Endometrial microvascular endothelial cells (primary cell): ENCODE data around the gene HSD17B7. TPM values are rescaled to one million over a fixed set of nuclear protein-coding genes. Genes with fewer than 3 reads are reported as not detected.
"Not testable (repeated sequence)": the region's sequence is repeated elsewhere in the genome, so short reads cannot be mapped to it uniquely, and the experiment has no call there.

Experiments used
- in situ Hi-C: cut with HindIII; loops from 2 replicates; pipeline ENCODE4 v1.10.0; 2017; ENCODE audit warnings: low sequenced_read_pairs, low pct_unique_long_range_greater_than_20kb; ENCODE audit errors: inconsistent ontology term
- total RNA-seq: library from RNA; depleted of rRNA; stranded (reverse); fragments of >200 nt; gene quantifications from one replicate; pipeline ENCODE4 v1.2.3, GENCODE V29; 2015; ENCODE audit errors: inconsistent ontology term

Gene HSD17B7, protein sequence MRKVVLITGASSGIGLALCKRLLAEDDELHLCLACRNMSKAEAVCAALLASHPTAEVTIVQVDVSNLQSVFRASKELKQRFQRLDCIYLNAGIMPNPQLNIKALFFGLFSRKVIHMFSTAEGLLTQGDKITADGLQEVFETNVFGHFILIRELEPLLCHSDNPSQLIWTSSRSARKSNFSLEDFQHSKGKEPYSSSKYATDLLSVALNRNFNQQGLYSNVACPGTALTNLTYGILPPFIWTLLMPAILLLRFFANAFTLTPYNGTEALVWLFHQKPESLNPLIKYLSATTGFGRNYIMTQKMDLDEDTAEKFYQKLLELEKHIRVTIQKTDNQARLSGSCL
- total RNA-seq: 20.4 TPM

DNA sequence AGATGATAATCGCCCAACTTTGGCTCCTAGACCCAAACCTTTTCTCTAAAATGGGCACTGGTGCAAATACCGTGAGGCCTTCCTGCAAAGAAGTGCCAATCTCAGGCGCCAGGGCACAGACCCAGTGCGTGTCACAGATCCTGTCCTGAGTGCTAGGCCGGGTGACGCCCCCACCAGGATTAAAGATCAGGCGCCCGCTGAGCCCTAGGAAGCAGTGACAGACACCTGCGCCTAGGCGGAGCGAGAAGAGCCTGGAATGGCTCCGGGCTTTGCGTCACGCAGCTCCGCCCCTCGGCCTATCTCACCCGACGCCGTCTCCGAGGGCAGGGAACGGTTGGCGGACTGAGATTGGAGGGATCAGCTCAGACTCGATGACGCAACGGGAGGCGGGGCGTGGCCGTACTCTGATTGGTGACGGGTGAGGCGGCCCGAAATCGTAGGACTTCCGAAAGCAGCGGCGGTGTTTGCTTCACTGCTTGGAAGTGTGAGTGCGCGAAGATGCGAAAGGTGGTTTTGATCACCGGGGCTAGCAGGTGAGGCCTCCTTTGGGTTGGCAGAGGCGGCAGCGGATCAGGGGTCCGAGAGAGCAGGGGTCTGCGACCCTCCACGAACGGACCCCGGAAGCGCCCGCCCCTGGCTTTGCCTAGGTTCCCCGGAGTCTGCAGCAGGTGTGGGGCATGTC lies at the start of gene HSD17B7:
TSS of gene HSD17B7 (plus strand) at position 400 of the 682 bp plus-strand sequence. CDS start at position 499, 99 bp downstream.
- in situ Hi-C loops: not testable (repeated sequence)

DNA sequence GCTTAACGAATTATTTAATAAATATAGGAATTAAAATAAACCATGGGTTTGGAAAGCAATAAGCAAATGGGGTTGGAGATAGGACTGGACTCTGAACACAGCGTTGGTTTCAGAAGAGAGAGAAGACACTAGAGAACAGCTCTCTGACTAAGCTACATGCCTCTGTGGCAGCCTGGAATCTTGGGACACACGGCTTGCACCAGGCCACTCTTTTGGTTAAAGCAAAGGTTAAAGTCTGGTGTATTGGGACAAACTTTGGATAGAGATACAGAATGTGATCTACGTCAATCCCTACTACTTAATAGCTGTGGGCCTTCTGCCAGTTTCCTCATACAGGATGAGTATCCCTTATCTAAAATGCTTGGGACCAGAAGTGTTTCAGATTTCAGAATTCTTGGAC lies 49.7 kb upstream of the HSD17B7 start:
- in situ Hi-C loops: no loop called here

DNA sequence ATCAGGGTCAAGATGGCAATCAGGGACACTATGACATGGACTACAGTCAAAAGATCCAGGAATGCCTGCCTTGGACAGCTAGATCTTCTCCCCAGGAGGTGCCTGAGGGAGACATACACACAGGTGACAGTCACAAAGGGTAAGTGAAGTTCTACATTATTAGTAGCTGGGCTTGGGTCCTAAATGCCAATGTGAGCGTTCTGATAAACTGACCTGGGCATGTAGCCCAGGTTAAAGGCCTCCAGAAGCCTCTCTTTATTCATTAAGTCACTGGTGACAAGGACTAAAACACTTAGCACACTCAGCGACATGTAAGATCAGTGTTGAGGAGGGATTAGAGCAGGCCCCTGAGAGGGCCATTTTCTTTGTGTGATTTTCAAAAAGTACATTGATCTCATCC lies 48.9 kb upstream of the HSD17B7 start:
- in situ Hi-C loops: no loop called here

DNA sequence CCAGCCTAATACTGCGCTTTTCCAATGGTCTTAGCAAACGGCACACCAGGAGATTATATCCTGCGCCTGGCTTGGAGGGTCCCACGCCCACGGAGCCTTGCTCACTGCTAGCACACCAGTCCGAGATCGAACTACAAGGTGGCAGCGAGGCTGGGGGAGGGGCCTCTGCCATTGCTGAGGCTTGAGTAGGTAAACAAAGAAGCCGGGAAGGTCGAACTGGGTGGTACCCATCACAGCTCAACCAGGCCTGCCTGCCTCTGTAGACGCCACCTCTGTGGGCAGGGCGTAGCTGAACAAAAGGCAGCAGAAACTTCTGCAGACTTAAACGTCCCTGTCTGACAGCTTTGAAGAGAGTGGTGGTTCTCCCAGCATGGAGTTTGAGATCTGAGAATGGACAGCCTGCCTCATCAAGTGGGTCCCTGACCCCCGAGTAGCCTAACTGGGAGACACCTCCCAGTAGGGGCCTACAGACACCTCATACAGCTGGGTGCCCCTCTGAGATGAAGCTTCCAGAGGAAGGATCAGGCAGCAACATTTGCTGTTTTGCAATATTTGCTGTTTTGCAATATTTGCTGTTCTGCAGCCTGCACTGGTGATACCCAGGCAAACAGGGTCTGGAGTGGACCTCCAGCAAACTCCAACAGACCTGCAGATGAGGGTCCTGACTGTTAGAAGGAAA lies 44.1 kb upstream of the HSD17B7 start:
- in situ Hi-C loops: not testable (repeated sequence)

DNA sequence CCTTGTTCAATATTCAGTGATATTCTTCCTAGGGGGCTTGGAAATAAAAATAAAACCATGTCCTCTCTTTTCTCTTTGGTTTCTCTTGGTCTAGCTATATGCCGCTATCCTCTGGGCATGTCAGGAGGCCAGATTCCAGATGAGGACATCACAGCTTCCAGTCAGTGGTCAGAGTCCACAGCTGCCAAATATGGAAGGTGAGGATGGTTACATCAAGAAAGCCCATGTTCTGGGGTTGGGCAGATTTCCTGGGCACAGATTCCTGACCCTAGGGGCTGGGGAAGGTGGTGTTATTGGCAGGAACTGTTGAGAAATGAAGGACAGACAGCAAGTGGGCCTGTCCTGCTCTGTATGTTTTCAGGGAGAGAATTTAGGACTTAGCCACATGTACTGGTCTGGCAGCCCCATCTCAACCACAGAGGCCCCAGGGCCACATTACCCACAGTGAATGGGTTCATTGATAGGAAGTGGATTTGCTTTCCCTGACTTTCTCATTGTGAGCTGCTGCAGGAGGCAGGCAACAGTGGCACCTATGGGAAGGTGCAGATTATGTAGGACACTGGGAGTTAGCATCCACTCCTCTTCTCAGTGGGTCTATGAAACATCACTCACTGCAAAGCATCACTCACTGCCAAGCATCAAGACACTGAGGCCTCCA lies 37.4 kb upstream of the HSD17B7 start:
- in situ Hi-C loops: no loop called here

DNA sequence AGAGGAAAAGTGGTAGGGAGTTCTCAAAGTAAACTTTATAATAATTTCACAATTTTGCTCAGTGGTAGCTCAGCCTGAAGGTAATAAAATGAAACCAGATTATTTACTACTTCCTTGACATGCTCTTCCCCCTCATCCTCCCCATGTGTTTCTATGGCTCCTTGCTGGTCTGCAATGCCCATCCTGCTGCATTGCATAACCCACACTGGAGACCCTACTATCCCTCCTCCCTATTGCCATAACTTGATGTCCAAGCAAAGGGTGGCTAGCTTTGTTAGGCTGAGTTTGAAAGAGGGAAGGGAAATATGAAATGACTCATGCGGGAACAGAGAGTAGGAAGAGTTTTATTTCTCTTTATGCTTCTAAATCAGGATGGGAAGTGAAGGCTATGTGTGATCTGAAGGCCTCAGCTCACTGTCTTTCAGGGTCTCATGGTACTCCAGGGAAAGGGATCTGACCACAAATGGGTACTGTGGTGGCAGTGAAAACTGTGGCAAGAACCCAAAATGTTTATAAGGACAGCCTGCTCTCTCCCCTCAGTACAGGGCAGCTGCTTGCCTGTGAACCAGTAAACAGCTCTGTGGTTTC lies 36.4 kb upstream of the HSD17B7 start:
- in situ Hi-C loops: no loop called here

DNA sequence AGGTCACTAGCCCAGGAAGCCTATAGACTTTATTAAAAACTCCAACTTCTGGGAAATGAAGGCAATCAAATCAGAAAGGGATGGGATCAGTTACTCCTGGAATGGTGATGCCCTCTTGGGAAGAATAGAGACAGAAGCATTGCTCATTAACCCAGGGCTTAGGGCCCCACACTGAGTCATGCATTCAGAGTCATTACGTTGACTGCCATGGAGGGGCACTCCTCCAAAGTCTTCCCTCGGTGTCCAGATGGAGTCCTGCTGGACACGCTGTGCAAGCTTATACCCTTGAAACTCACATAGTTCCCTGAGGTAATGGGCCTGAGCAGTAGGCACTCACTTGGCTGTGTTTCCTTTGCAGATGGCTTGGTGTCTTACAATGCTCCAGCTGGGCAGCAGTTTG lies 35.2 kb upstream of the HSD17B7 start:
- in situ Hi-C loops: no loop called here

DNA sequence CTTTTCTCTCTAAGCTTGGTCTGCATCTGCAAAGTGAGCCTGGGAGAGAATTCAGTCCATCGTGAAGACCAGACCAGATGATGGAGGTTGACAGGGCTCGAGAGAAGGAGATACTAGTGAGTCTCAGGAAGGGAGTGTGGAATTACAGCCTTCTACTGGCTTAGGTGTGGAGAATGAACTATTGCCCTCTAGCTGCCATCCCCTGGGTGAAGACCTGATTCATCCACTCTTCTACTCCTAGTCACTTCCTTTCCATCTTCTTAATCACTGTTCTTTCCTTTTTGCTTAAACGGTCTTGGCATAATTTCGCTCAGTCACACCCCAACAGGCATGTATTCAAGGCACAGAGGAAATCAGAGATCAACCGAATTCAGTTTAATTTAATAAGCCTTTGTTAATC lies 34.0 kb upstream of the HSD17B7 start:
- in situ Hi-C loops: no loop called here

DNA sequence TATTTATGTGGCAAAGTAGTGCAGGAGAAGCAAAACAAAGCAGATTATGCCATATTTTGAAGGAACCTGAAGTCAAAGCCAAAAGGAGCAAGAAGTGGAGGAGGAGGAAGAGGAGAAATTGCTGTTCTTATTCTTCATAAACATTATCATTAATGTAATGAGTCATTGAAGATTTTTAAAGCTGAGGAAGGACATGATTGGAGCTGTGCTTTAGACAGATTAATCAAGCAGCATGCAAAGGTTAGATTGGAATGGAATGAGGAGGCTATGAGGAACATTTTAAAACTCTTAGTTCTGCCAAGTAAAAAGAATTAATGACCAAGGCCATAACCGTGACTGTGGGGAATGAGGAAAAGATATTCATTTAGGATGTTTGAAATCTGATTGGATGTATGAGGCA lies 33.0 kb upstream of the HSD17B7 start:
- in situ Hi-C loops: no loop called here

DNA sequence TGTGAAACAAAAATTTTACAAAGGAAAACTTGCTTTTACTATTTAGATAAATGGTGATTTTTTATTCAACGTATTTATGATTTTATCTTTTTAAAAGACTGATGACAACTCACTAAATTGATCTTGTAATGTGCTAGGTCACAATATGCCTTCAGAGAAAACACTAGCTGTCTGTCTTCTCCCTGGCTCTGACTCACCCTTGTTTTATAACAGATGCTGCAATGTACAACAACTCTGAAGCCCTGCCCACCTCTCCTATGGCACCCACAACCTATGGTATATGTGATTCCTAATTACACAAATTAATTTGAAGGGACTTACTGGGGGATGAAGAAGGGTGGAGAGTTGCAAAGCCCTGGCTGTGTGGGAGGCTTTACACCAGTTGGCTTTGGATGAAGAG lies 24.7 kb upstream of the HSD17B7 start:
- in situ Hi-C loops: no loop called here

DNA sequence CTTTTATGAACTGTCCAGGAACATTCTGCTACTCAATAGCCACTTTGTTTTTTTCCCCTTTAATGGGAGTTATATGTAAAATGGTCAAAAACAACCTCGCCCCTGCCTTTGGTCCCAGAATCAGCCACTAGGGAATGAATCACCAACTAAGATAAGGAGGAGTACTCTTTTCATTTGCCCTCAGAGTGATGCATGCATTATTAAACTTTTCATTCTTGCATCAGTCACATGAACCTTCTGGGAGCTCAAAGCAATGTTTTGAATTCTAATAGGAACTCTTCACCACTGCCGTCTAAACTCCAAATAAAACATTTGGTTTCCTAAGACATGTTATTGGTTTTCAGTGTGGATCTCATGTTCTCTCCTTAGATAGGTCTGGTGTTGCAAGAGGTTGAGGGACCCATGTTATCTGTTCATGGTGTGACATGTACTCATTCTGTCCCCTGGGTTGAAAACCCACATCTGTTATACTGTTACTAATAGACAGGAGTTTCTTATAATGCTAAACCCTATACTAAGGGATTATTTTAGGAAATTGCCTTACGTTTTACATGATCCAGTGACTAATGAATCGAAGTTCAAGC lies 17.8 kb upstream of the HSD17B7 start:
- in situ Hi-C loops: no loop called here

DNA sequence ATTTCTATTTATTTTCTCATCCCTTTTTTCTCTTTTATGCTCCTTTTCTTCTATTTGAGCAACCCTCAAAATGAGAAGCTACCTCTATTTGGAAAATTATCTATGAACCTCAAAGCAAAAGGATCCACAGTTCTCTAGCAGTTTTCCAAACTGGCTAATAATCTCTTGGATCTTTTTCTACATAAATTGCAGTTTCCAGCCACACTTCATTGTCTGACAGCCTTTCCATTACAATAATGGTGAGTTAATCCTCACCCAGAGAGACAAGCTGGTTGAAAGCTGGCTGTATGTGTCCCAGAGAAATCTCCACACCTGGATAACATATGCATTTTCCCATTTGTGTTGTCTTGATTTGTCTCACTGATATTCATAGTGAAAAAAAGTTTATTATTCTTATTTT lies 16.5 kb upstream of the HSD17B7 start:
- in situ Hi-C loops: no loop called here

DNA sequence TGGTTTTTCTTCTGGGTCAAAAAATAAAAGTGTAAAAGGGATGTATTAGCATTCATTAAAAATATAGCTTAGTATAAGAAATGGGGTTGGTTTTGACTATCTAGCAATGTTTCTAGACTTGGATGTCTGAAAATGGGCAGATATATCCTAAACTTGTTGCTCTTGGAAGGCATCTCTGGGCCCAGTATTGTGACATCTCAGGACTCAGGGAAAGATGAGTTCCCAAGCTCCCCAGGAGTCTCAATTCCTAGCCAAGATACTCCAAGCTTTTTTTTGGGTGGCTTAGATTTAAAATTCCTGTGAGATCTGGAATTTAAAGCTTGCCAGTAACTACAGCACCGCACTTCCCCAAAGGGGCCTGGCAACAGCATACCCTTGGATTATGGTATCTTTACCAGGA lies 11.5 kb upstream of the HSD17B7 start:
- in situ Hi-C loops: no loop called here

DNA sequence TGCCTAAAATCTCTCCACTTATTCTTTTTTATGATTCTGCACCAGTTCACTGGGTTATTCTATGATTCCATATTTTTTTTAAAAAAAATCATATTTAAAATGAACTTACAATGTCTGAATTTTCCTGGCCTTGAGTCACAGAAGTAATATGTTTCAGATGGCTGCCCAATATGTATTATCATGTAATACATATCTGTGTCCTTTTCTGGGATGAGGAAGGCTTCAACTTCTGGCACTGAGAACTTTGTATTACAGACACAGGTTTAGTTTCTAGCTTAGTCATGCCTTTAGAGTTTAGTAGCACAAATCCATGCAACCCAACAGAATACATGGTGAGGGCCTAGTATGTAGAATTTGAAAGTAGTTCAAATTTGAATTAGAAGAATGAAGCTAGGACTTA lies 7.8 kb upstream of the HSD17B7 start:
- in situ Hi-C loops: no loop called here

DNA sequence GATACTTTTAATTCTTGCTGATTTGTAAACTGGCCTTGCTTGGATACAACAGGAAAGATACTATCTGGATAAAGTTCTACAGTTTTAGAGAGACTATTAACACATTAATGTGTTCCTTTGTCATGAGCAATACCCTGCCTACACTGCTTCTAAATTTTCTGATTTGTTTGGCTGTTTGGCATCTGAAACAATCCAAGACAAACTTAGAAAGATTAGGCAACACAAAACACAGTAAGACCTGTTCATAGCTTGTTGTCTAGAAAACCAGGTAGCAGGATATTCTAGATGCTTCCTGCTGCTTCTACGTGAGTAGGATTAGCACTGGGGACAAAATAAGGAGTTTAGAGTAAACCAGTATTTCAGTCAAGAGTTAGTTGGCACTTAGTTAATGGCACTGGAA lies 5.6 kb upstream of the HSD17B7 start:
- in situ Hi-C loops: not testable (repeated sequence)

DNA sequence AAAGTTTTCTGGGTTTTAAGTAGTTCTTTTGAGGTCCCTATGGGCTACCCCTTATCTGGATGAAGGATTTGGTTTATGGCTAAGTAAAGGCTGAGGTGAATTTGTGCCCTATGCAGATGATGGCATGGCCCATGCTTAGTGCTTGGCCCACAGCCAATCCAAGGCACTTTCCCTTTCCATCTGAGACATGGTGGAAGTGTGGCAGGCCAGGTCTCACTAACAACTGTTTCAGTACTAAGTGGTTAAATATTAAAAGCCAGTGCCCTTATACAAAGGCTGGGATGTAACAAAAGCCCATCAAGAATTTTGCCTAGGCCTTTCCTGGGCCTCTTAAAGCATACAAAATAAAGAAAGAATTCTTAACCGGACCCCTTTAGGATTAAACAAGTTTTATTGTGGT lies 1.7 kb upstream of the HSD17B7 start:
- in situ Hi-C loops: not testable (repeated sequence)

DNA sequence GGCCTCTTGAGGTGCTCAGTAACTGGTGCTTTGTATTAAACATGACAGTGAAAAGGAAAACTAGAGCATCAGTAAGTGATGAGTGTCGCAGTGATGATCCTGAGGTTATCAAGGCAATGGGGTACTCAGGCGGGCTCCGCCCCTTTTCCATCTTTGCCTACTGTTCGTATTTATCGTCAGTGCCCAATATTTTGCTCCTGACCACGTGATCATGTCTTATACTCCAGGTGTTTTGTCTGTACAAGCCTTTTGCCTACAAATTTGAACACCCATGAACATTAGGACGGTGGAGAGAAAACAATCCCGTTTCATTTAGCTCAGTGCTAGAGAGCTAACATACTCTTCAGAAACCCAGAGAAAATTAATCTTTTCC lies 469 bp downstream of the HSD17B7 start:
- in situ Hi-C loops: not testable (repeated sequence)

DNA sequence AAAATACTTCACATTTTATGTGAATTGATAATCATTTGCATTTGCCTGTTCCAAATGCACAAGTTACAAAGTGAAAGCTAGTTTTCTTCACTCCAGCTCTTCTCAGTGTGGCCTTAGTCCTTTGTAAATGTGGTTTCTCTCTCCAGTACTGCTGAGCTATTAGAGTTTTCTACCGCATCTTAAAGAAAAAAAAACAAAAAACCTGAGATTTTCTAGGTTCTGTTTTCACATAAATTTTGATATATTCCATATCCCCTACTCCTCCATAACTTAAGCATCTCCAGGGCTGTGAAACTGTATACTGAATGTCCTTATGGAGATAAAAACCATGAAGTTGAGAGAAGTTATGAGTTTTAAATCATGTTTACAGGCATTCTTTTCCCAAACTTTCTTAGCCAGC lies 3.8 kb downstream of the HSD17B7 start:
- in situ Hi-C loops: not testable (repeated sequence)
